Calu3 (cell line): ENCODE results near the gene CCDC127. TPM values are rescaled to one million over a fixed set of nuclear protein-coding genes. Genes with fewer than 3 reads are reported as not detected.

Source experiments
- BruUV-seq: library from RNA; stranded (reverse); fragments of 400-500 nt; replicated peaks from 2 replicates; lab custom pipeline; 2021; lab: Mats Ljungman, UMichigan
- CTCF ChIA-PET: fragments of 300-600 bp; sonication (Branson Sonifier 250); formaldehyde crosslinking; loops from one replicate; lab custom pipeline; 2022; ENCODE audit warnings: antibody characterized with exemption; lab: Charles Lee
- DNase-seq: peaks from one replicate; pipeline ENCODE4 v3.0.0; 2022
- H3K27ac Mint-ChIP-seq: one replicate; pipeline ENCODE4 v1.8.0; 2022; ENCODE audit warnings: mixed read lengths; ENCODE audit not compliant: unreplicated experiment
- H3K27me3 Mint-ChIP-seq: one replicate; pipeline ENCODE4 v1.8.0; 2022; ENCODE audit warnings: mixed read lengths; ENCODE audit not compliant: unreplicated experiment
- H3K36me3 Mint-ChIP-seq: one replicate; pipeline ENCODE4 v1.8.0; 2022; ENCODE audit warnings: mild to moderate bottlenecking, moderate library complexity, mixed read lengths; ENCODE audit not compliant: insufficient read depth, unreplicated experiment
- H3K4me1 Mint-ChIP-seq: one replicate; pipeline ENCODE4 v1.8.0; 2022; ENCODE audit warnings: mild to moderate bottlenecking, low read depth, mixed read lengths; ENCODE audit not compliant: unreplicated experiment
- H3K4me3 Mint-ChIP-seq: one replicate; pipeline ENCODE4 v1.8.0; 2022; ENCODE audit warnings: mild to moderate bottlenecking, low read depth, moderate library complexity, mixed read lengths; ENCODE audit not compliant: unreplicated experiment
- H3K9me3 Mint-ChIP-seq: one replicate; pipeline ENCODE4 v1.8.0; 2022; ENCODE audit warnings: low read depth, mixed read lengths; ENCODE audit not compliant: unreplicated experiment
- CTCF ChIP-seq: fragments of 200-600 bp; IDR thresholded peaks from one replicate; pipeline ENCODE4 v1.8.0; 2022; ENCODE audit warnings: antibody characterized with exemption; ENCODE audit not compliant: unreplicated experiment
- intact Hi-C: fragments of 100-400 bp; cut with micrococcal nuclease; formaldehyde crosslinking; loops from one replicate; pipeline ENCODE4 v1.10.0; 2022; ENCODE audit not compliant: unreplicated experiment
- total RNA-seq: library from RNA; stranded (reverse); gene quantifications from 2 replicates; pipeline ENCODE4 v1.2.3, GENCODE V29; 2022

The CCDC127 gene
- total RNA-seq, 1 experiment from 2014 or later, result 7.3 TPM

DNA sequence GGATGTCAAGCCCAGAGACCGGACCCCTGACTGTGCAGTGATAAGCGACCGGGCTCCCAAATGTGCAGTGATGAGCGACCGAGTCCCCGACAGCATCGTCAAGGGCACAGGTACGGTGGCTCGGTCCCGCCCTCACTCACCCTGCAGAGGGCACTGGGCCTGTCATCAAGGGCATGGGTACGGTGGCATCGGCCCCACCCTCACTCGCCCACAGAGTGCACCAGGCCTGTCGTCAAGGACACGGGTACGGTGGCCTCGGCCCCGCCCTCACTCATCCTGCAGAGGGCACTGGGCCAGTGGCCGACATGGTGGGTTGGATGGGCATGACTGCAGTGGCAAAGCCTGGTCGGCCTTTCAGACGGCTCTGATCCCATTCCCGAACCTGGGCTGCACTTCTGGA lies 36.4 kb downstream of the CCDC127 start:
- no peaks in the 10 kb centered on the region for H3K4me1 Mint-ChIP-seq

DNA sequence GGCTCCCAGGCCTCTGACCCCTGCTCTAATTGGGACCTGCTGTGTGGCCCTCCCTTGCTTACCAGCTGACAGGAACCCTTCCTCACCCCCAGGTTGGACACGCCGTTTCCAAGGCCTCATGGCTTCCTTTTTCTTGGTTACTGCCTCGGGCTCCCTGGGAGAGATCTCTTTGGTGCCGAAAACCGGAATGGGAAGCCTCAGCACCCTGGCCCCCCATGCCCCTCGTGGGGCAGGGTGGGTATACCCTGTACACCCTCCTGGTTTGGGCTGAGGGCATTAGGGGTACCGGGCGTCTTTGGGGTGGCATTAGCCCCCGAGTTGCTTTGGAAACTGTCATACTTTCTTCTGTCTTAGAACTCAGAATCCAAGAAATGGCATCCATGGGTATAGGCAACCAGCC lies 36.8 kb downstream of the CCDC127 start:
- Mint-ChIP-seq H3K4me3 (no peak overlapping the region), H3K36me3 (no peaks in the 10 kb centered on the region), H3K4me1 (no peaks in the 10 kb centered on the region), H3K9me3 (no peaks in the 10 kb centered on the region), H3K27ac (no peak overlapping the region), H3K27me3 (peaks cover 80% of the 10 kb centered on the region)
- TF ChIP-seq CTCF, result no peak
- CTCF ChIA-PET, result no interaction called here
- intact Hi-C loops, result no loop called here
- DNase-seq, result no peak
- BruUV-seq, result no TSS peak

More for the DNA sequence above, 36.4 kb downstream of the CCDC127 start:
- DNase-seq, result no peak
- H3K27ac Mint-ChIP-seq, result no peak overlapping the region
- BruUV-seq, result no TSS peak
- no peaks in the 10 kb centered on the region for H3K9me3 Mint-ChIP-seq
- no peak overlapping the region for H3K4me3 Mint-ChIP-seq
- CTCF ChIA-PET, result no interaction called here
- no peak for TF ChIP-seq CTCF
- H3K36me3 Mint-ChIP-seq, result no peaks in the 10 kb centered on the region
- peaks cover 77% of the 10 kb centered on the region for H3K27me3 Mint-ChIP-seq
- intact Hi-C loops, result no loop called here

GRCh38 chr5:180286-180918 lies 37.6 kb downstream of the CCDC127 start:
- Mint-ChIP-seq H3K4me1 (no peaks in the 10 kb centered on the region), H3K9me3 (no peaks in the 10 kb centered on the region), H3K27ac (no peak overlapping the region), H3K4me3 (no peak overlapping the region), H3K27me3 (peaks cover 84% of the 10 kb centered on the region), H3K36me3 (no peaks in the 10 kb centered on the region)
- TF ChIP-seq CTCF, result no peak
- intact Hi-C loops, result no loop called here
- no TSS peak for BruUV-seq
- DNase-seq, result no peak
- CTCF ChIA-PET, result no interaction called here

DNA sequence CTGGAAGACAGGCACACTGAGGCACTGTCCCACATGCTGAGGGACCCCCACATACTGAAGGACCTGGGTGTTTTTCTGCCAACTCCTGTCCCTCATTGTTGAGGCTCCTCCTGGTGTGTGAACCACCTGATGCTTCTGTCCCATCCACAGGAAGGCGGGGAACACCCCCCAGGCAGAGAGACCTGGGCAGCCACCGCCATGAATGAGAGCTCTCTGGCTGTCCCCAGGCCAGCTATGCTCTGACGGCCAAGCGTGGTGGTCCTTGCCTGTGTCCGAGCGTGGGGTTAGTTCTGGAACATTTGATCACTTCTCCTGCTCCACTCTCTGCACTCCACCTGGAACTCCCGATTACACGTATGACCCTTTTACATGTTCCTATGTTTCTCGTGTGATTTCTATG lies 38.6 kb downstream of the CCDC127 start:
- peaks cover 84% of the 10 kb centered on the region for H3K27me3 Mint-ChIP-seq
- H3K36me3 Mint-ChIP-seq, result no peaks in the 10 kb centered on the region
- CTCF ChIA-PET, result no interaction called here
- no peaks in the 10 kb centered on the region for H3K4me1 Mint-ChIP-seq
- H3K9me3 Mint-ChIP-seq, result no peaks in the 10 kb centered on the region
- no peak overlapping the region for H3K27ac Mint-ChIP-seq
- DNase-seq, result no peak
- H3K4me3 Mint-ChIP-seq, result no peak overlapping the region
- intact Hi-C loops, result no loop called here
- TF ChIP-seq CTCF, result no peak
- BruUV-seq, result no TSS peak
